Testis (tissue), 3 donors: ENCODE data around the gene TLE3. TPM values are rescaled to one million over a fixed set of nuclear protein-coding genes. Genes with fewer than 3 reads are reported as not detected.
A peak's percentile ranks its signal among the peaks of the same experiment; 100 is the strongest.

Experiments
- DNase-seq: peaks from one replicate; pipeline ENCODE4 v3.0.0-alpha.2; 2019
- H3K27ac ChIP-seq, 2 donors: fragments of 200-600 bp; sonication (generic); one replicate each; pipeline ENCODE4 v1.5.1; 2019
- H3K27me3 ChIP-seq: fragments of 200-600 bp; sonication (generic); one replicate; pipeline ENCODE4 v1.5.1; 2019
- H3K36me3 ChIP-seq: fragments of 200-600 bp; sonication (generic); one replicate; pipeline ENCODE4 v1.5.1; 2017; ENCODE audit warnings: low read depth; ENCODE audit errors: missing control alignments
- H3K4me1 ChIP-seq: fragments of 200-600 bp; sonication (generic); one replicate; pipeline ENCODE4 v1.5.1; 2019
- H3K4me3 ChIP-seq, 2 donors: fragments of 200-600 bp; sonication (generic); one replicate each; pipeline ENCODE4 v1.5.1; 2017 to 2019
- H3K9me3 ChIP-seq: fragments of 200-600 bp; sonication (generic); one replicate; pipeline ENCODE4 v1.5.1; 2017
- POLR2A ChIP-seq: fragments of 450-650 bp; IDR thresholded peaks from one replicate; pipeline ENCODE4 v1.6.1; 2017; ENCODE audit warnings: antibody characterized with exemption, mild to moderate bottlenecking, moderate library complexity
- WGBS, 2 donors: methylation state at CpG; one replicate each; pipeline ENCODE4 v1.1.5; 2018; 5-methylcytosine and 5-hydroxymethylcytosine counted together
- intact Hi-C: fragments of 100-400 bp; cut with DNase I; formaldehyde crosslinking; loops from one replicate; pipeline ENCODE4 v1.15.1; 2023; ENCODE audit warnings: low total_unique reads
- polyA plus RNA-seq: library from polyadenylated mRNA; stranded (reverse); fragments of 350-450 nt; fragmentation: Illumina TruSeq; extraction: RNeasy Lipid Tissue Mini Kit (QIAGEN cat#74804); gene quantifications from one replicate; pipeline ENCODE4 v1.2.3, GENCODE V29; 2014; ENCODE audit warnings: low read depth, low replicate concordance; ENCODE audit not compliant: insufficient read depth
- total RNA-seq, 2 donors: library from RNA; depleted of rRNA; stranded (reverse); fragments of >200 nt; gene quantifications; one replicate each; pipeline ENCODE4 v1.2.3, GENCODE V29; 2016
- TF ChIP-seq, protein P1 (sequence below), 3 experiments: fragments of 450-650 bp in 2 of 3; fragments of 200-600 bp in 1 of 3; sonication (generic) in 1 of 3; IDR thresholded peaks; one replicate each; pipeline ENCODE4 v1.5.1; 2016 to 2019; ENCODE audit warnings: antibody characterized with exemption in 3 of 3, mild to moderate bottlenecking in 2 of 3, moderate library complexity in 1 of 3

The TLE3 gene
- total and polyA plus RNA-seq, 3 donors from 2014 or later = 60.5 to 139 (median 99.5) TPM

DNA sequence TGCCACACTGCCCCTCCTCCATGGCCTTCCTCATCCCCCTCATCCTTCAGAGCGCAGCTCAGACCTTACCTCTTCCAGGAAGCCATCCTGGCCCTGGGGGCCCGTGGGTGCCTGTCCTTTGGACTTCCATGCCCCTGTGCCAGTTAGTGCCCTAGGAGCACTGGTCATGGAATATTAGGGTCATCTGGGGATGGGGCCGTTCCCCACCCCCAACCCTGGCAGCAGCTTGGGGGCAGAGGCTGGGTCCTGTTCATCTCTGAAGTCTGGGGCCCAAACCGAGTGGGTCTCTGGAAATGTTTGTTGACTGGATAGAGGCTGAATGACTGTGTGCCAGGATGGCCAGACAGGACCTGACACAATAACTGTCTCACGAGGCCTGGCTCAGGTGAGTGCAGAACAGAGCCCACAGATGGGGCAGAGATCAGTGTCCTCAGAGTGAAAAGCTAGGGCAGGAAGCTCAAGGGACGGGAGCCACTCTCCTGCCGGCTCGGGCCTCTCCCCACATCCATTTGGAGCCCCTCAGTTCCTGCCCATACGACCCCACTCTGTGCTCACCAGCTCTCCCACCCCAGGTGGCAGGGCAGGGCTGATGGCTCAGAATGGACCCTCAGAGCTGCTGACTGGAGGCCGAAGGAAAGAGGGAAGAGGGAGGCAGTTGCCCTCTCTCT is 62.5 kb downstream of the TLE3 start:
- TF ChIP-seq, protein P1, sequence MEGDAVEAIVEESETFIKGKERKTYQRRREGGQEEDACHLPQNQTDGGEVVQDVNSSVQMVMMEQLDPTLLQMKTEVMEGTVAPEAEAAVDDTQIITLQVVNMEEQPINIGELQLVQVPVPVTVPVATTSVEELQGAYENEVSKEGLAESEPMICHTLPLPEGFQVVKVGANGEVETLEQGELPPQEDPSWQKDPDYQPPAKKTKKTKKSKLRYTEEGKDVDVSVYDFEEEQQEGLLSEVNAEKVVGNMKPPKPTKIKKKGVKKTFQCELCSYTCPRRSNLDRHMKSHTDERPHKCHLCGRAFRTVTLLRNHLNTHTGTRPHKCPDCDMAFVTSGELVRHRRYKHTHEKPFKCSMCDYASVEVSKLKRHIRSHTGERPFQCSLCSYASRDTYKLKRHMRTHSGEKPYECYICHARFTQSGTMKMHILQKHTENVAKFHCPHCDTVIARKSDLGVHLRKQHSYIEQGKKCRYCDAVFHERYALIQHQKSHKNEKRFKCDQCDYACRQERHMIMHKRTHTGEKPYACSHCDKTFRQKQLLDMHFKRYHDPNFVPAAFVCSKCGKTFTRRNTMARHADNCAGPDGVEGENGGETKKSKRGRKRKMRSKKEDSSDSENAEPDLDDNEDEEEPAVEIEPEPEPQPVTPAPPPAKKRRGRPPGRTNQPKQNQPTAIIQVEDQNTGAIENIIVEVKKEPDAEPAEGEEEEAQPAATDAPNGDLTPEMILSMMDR (IDR thresholded peaks at IDR 0.05) = no peak
- TF ChIP-seq POLR2A = no peak
- H3K36me3 ChIP-seq = no peaks in the 10 kb centered on the region
- intact Hi-C loops = no loop called here
- H3K27ac ChIP-seq = no peak overlapping the region
- 81 to 90% methylated on average over 7 to 10 of the region's 10 CpGs for WGBS, 2 donors
- H3K9me3 ChIP-seq = no peaks in the 10 kb centered on the region
- DNase-seq = no peak
- peaks cover 9% of the 10 kb centered on the region for H3K4me1 ChIP-seq
- no peaks in the 10 kb centered on the region for H3K27me3 ChIP-seq
- H3K4me3 ChIP-seq = no peak overlapping the region

DNA sequence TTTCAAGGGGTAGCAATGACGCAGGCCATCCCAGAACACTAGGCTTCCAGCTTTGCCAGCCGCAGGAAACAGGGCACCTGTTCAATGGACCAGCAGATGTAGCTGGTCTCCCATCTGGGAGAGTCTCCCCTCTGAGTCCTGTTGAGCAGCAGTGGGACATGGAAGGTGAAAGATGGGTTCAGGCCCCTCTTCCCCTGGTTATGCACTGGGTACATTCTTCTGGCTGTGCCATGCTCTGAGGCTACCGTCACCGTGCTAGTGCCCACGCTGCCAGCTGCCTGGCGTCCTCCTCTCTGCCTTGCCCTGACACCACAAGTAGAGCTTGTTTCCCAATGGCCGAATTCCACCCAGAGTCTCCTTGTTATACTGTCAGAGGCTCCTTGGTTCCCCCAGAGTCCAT is 63.1 kb downstream of the TLE3 start:
- no peaks in the 10 kb centered on the region for H3K9me3 ChIP-seq
- no peak overlapping the region for H3K27ac ChIP-seq
- DNase-seq = no peak
- H3K4me1 ChIP-seq = peaks cover 9% of the 10 kb centered on the region
- no peaks in the 10 kb centered on the region for H3K36me3 ChIP-seq
- 91 to 99% methylated on average over 7 of the region's 7 CpGs for WGBS, 2 donors
- intact Hi-C loops = no loop called here
- no peaks in the 10 kb centered on the region for H3K27me3 ChIP-seq
- no peak overlapping the region for H3K4me3 ChIP-seq
- no peak for TF ChIP-seq POLR2A
- TF ChIP-seq, protein P1 (IDR thresholded peaks at IDR 0.05) = no peak

DNA sequence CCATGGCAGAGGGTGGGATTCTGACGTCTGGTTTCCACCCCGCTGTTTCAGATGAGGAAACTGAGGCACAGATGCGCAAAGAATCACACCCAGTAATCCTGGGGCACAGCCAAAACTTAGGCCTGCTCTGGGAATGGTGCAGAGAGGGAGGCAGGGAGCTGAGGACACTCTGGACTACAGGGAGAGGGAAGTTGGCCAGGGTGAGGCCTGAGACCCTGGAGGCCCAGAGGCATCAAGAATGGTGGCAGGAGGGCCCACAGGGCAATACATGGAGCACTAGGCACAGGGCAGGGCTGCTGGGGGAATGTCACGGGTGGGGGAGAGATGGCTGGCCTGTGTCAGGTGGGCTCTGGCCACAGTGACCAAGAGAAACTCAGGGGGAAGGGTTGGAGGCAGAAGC is 63.6 kb downstream of the TLE3 start:
- H3K27ac ChIP-seq = no peak overlapping the region
- no peak overlapping the region for H3K4me3 ChIP-seq
- intact Hi-C loops = no loop called here
- 77 to 78% methylated on average over 4 of the region's 4 CpGs for WGBS, 2 donors
- H3K27me3 ChIP-seq = no peaks in the 10 kb centered on the region
- DNase-seq = no peak
- TF ChIP-seq, protein P1 (IDR thresholded peaks at IDR 0.05) = no peak
- no peak for TF ChIP-seq POLR2A
- no peaks in the 10 kb centered on the region for H3K9me3 ChIP-seq
- H3K4me1 ChIP-seq = peaks cover 9% of the 10 kb centered on the region
- H3K36me3 ChIP-seq = no peaks in the 10 kb centered on the region

DNA sequence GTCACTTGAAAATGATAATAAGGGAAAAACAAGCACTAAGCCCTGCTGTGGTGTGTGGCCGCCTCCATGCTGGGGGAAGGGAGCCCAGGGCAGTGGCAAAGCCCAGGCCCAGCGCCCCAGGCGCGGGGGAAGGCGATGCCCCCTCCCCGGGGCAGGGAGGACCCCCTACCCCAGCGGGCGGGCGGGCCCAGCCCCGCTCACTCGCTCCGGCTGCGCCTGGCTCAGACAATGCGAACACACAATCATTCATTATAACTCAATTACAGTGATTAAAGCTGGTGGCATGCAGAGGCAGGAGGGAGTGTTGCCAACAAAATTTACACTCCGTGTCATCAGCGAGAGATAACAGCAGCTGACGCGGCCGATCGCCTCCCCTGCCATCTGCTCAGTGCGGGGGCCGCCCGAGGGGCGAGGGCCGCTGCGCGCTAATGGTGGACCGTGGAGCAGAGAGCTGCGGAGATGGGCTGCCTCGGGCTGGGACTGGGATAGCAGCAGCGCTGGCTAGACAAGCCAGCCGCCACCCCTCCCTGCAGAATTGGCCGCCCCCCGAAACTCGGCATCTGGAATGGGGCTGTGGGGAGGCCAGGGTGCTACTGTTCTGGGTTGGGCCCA is 64.1 kb downstream of the TLE3 start:
- H3K36me3 ChIP-seq = no peaks in the 10 kb centered on the region
- H3K27ac ChIP-seq = no peak overlapping the region
- no peaks in the 10 kb centered on the region for H3K9me3 ChIP-seq
- no peaks in the 10 kb centered on the region for H3K27me3 ChIP-seq
- no peak overlapping the region for H3K4me3 ChIP-seq
- intact Hi-C loops = no loop called here
- 7 to 27% methylated on average over 13 to 35 of the region's 35 CpGs for WGBS, 2 donors
- H3K4me1 ChIP-seq = peaks cover 9% of the 10 kb centered on the region
- peak; percentile 67 for DNase-seq
- TF ChIP-seq POLR2A = no peak
- TF ChIP-seq, protein P1 (IDR thresholded peaks at IDR 0.05) = no peak

DNA sequence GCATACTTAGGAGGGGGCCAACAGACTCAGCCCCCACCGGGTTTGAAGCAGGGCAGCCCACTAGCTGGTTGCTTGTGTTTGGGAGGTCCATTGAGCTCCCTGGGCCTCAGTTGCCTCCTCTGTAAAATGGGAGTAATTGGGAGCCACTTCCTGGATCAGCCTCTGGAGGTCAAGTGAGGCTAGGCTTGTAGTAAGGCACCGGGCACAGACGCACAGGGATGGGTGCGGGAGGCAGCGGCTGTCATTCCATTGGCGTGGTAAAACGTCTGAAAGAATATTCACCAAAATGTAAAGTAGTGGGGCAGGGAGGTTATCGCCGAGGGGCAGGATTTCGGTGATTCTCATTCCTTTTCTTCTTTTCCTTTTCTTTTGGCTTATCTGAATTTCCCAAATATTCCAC is 64.6 kb downstream of the TLE3 start:
- WGBS, 2 donors = 38 to 43% methylated on average over 10 of the region's 10 CpGs
- Histone ChIP-seq H3K27me3 (no peaks in the 10 kb centered on the region), H3K4me3 (no peak overlapping the region), H3K4me1 (peaks cover 9% of the 10 kb centered on the region), H3K27ac (no peak overlapping the region), H3K9me3 (no peaks in the 10 kb centered on the region), H3K36me3 (no peaks in the 10 kb centered on the region)
- intact Hi-C loops = no loop called here
- no peak for DNase-seq
- TF ChIP-seq POLR2A = no peak
- TF ChIP-seq, protein P1 (IDR thresholded peaks at IDR 0.05) = no peak
